ENCODE data around the gene TTC7B.

Gene TTC7B

GRCh38 chr14:90570461-90570860 is 245.8 kb downstream of the TTC7B start:
- TF ChIP-seq CTCF (IDR thresholded peaks at IDR 0.05; ENCODE audit: borderline replicate concordance, insufficient read depth, low read depth, low read length) = no peak
- no peak overlapping the region for H3K4me3 ChIP-seq (ENCODE audit: low read depth, low read length)

GRCh38 chr14:90569606-90570387 is 246.4 kb downstream of the TTC7B start:
- H3K4me3 ChIP-seq (ENCODE audit: low read depth, low read length) = no peak overlapping the region
- TF ChIP-seq CTCF (IDR thresholded peaks at IDR 0.05; ENCODE audit: borderline replicate concordance, insufficient read depth, low read depth, low read length) = no peak

- H3K4me3 ChIP-seq (ENCODE audit: low read depth, low read length) = no peak overlapping the region
- no peak for TF ChIP-seq CTCF (IDR thresholded peaks at IDR 0.05; ENCODE audit: borderline replicate concordance, insufficient read depth, low read depth, low read length)
Measured at GRCh38 chr14:90569201-90569600, 247.0 kb downstream of the TTC7B start.

GRCh38 chr14:90568405-90568804 is 247.8 kb downstream of the TTC7B start:
- no peak overlapping the region for H3K4me3 ChIP-seq (ENCODE audit: low read depth, low read length)
- no peak for TF ChIP-seq CTCF (IDR thresholded peaks at IDR 0.05; ENCODE audit: borderline replicate concordance, insufficient read depth, low read depth, low read length)

- TF ChIP-seq CTCF (IDR thresholded peaks at IDR 0.05; ENCODE audit: borderline replicate concordance, insufficient read depth, low read depth, low read length) = no peak
Measured at GRCh38 chr14:90567991-90568390, 248.2 kb downstream of the TTC7B start.

GRCh38 chr14:90567191-90567590 is 249.0 kb downstream of the TTC7B start:
- no peak for TF ChIP-seq CTCF (IDR thresholded peaks at IDR 0.05; ENCODE audit: borderline replicate concordance, insufficient read depth, low read depth, low read length)
- H3K4me3 ChIP-seq (ENCODE audit: low read depth, low read length) = no peak overlapping the region

More at GRCh38 chr14:90567991-90568390, 248.2 kb downstream of the TTC7B start:
- no peak overlapping the region for H3K4me3 ChIP-seq (ENCODE audit: low read depth, low read length)

GRCh38 chr14:90566481-90566880 is 249.7 kb downstream of the TTC7B start:
- TF ChIP-seq CTCF (IDR thresholded peaks at IDR 0.05; ENCODE audit: borderline replicate concordance, insufficient read depth, low read depth, low read length) = no peak
- H3K4me3 ChIP-seq (ENCODE audit: low read depth, low read length) = no peak overlapping the region
